HepG2 (cell line): Measurements from ENCODE around the gene EBF3. TPM values are rescaled to one million over a fixed set of nuclear protein-coding genes. Genes with fewer than 3 reads are reported as not detected.

ENCODE experiments used
- ATAC-seq: fragments of 200-7000 bp; cut with Tn5 transposase; 3 replicates; pipeline ENCODE4 v1.9.1; 2020; ENCODE audit warnings: mild to moderate bottlenecking, moderate library complexity
- BruUV-seq: library from RNA; stranded (reverse); fragments of 400-500 nt; replicated peaks from 2 replicates; lab custom pipeline; 2021; lab: Mats Ljungman, UMichigan
- CTCF ChIA-PET: fragments of 300-600 bp; formaldehyde crosslinking; extraction: SDS; loops from one replicate; lab custom pipeline; 2021; ENCODE audit warnings: low total read pairs, inconsistent platforms, low intra/inter-chr PET ratio; lab: Yijun Ruan, JAX
- POLR2A ChIA-PET: fragments of 350-600 bp; sonication (Branson Sonifier 250); formaldehyde crosslinking; loops from one replicate; lab custom pipeline; 2020; ENCODE audit warnings: antibody characterized with exemption, inconsistent platforms; lab: Yijun Ruan, JAX
- DNase-seq: peaks from one replicate; pipeline ENCODE4 v3.0.0-alpha.2; 2015; ENCODE audit warnings: low spot score
- FAIRE-seq: peaks from 3 replicates; lab custom pipeline; 2011; peaks lifted over from hg19 to GRCh38; lab: Jason Lieb, UNC
- H2AFZ ChIP-seq: one replicate; pipeline ENCODE4 v1.6.1; 2011; ENCODE audit warnings: low read length, inconsistent platforms
- H3K27ac ChIP-seq: fragments of 300-600 bp; 3 replicates; pipeline ENCODE4 v1.8.0; 2011; ENCODE audit warnings: mixed run types, mild to moderate bottlenecking, mixed read lengths, low read length, inconsistent platforms; ENCODE audit not compliant: insufficient read depth; ENCODE audit errors: extremely low read length
- H3K27me3 ChIP-seq, 2 experiments: fragments of 200-600 bp in 1 of 2; 2 replicates in 1 of 2; 3 replicates in 1 of 2; pipeline versions ENCODE4 v1.6.0 to v1.8.0; 2011; ENCODE audit warnings: low read length in 2 of 2, mild to moderate bottlenecking in 2 of 2, moderate library complexity in 2 of 2, inconsistent platforms in 1 of 2; ENCODE audit not compliant: insufficient read depth in 2 of 2, control insufficient read depth in 1 of 2
- H3K36me3 ChIP-seq, 2 experiments: fragments of 200-600 bp in 1 of 2; replicated peaks in 1 of 2; 2 replicates in 1 of 2; 3 replicates in 1 of 2; pipeline versions ENCODE4 v1.5.1 to v1.8.0; 2011; ENCODE audit warnings: low read length in 2 of 2, inconsistent platforms in 1 of 2; ENCODE audit not compliant: insufficient read depth in 2 of 2, control insufficient read depth in 1 of 2
- H3K4me1 ChIP-seq: 2 replicates; pipeline ENCODE4 v1.5.1; 2012; ENCODE audit warnings: low read length, inconsistent platforms; ENCODE audit not compliant: insufficient read depth
- H3K4me2 ChIP-seq: 2 replicates; pipeline ENCODE4 v1.6.0; 2011; ENCODE audit warnings: low read depth, low read length, inconsistent platforms
- H3K4me3 ChIP-seq, 3 experiments: fragments of 200-600 bp in 1 of 3; sonication (generic), shearing (Covaris generic) in 1 of 3; replicated peaks in 1 of 3; 2 replicates each; pipeline ENCODE4 v1.5.1; 2011 to 2016; ENCODE audit warnings: low read length in 3 of 3, inconsistent platforms in 2 of 3, low read depth in 2 of 3, mild to moderate bottlenecking in 2 of 3, control low read depth in 1 of 3, mixed read lengths in 1 of 3; ENCODE audit not compliant: insufficient read depth in 1 of 3
- H3K79me2 ChIP-seq: one replicate; pipeline ENCODE4 v1.6.1; 2011; ENCODE audit warnings: low read length, inconsistent platforms; ENCODE audit not compliant: insufficient read depth
- H3K9ac ChIP-seq: 2 replicates; pipeline ENCODE4 v1.6.0; 2011; ENCODE audit warnings: mild to moderate bottlenecking, low read depth, low read length, inconsistent platforms; ENCODE audit not compliant: insufficient read depth
- H3K9me3 ChIP-seq: 2 replicates; pipeline ENCODE4 v1.5.1; 2012; ENCODE audit warnings: mild to moderate bottlenecking, low read length
- H4K20me1 ChIP-seq: 2 replicates; pipeline ENCODE4 v1.6.0; 2011; ENCODE audit warnings: inconsistent platforms, mild to moderate bottlenecking, low read length, moderate library complexity; ENCODE audit not compliant: insufficient read depth
- ATF5 ChIP-seq: sonication (generic); formaldehyde crosslinking; IDR thresholded peaks from 2 replicates; pipeline ENCODE4 v1.4.0; 2020; ENCODE audit warnings: mild to moderate bottlenecking, low read depth, missing genetic modification reagents
- CBX1 ChIP-seq: IDR thresholded peaks from one replicate; pipeline ENCODE4 v1.6.1; 2016; ENCODE audit warnings: antibody characterized with exemption, low read depth
- FIP1L1 ChIP-seq: fragments of 200-400 bp; formaldehyde crosslinking; IDR thresholded peaks from 2 replicates; pipeline ENCODE4 v1.6.1; 2018; ENCODE audit warnings: low read depth, mild to moderate bottlenecking, low read length, moderate library complexity, borderline replicate concordance; ENCODE audit not compliant: insufficient read depth
- HNF4A ChIP-seq: sonication (generic); formaldehyde crosslinking; IDR thresholded peaks from 2 replicates; pipeline ENCODE4 v1.4.0; 2020; ENCODE audit warnings: missing genetic modification reagents
- HNRNPUL1 ChIP-seq: fragments of 200-400 bp; formaldehyde crosslinking; IDR thresholded peaks from 2 replicates; pipeline ENCODE4 v1.6.1; 2017; ENCODE audit warnings: low read depth, mild to moderate bottlenecking, low read length, moderate library complexity
- IRX3 ChIP-seq: sonication (generic); formaldehyde crosslinking; IDR thresholded peaks from 2 replicates; pipeline ENCODE4 v1.8.1; 2023; ENCODE audit warnings: mild to moderate bottlenecking, low read depth, missing genetic modification reagents, borderline replicate concordance
- LRRFIP1 ChIP-seq: sonication (generic); formaldehyde crosslinking; conservative IDR thresholded peaks from 2 replicates; pipeline ENCODE4 v1.4.0; 2020; ENCODE audit warnings: missing genetic modification reagents
- MAF1 ChIP-seq: sonication (generic); formaldehyde crosslinking; IDR thresholded peaks from 2 replicates; pipeline ENCODE4 v1.5.0; 2020; ENCODE audit warnings: missing genetic modification reagents, borderline replicate concordance
- SMC3 ChIP-seq: IDR thresholded peaks from 2 replicates; pipeline ENCODE4 v1.6.1; 2011; ENCODE audit warnings: low read length, improper control_type of control experiment
- SMYD3 ChIP-seq: sonication (generic); formaldehyde crosslinking; IDR thresholded peaks from 2 replicates; pipeline ENCODE4 v1.8.1; 2023; ENCODE audit warnings: mild to moderate bottlenecking, missing genetic modification reagents
- ZNF460 ChIP-seq: sonication (generic); formaldehyde crosslinking; IDR thresholded peaks from 2 replicates; pipeline ENCODE4 v1.5.1; 2020; ENCODE audit warnings: missing genetic modification reagents, mild to moderate bottlenecking, borderline replicate concordance
- ZNF660 ChIP-seq: sonication (generic); formaldehyde crosslinking; IDR thresholded peaks from 2 replicates; pipeline ENCODE4 v1.5.1; 2020; ENCODE audit warnings: mild to moderate bottlenecking, low read depth, missing genetic modification reagents, borderline replicate concordance
- WGBS: methylation state at CpG from one replicate; pipeline ENCODE4 v1.1.6; 2017; ENCODE audit warnings: low lambda C conversion rate; 5-methylcytosine and 5-hydroxymethylcytosine counted together
- in situ Hi-C: cut with HindIII; loops from 2 replicates; pipeline ENCODE4 v1.10.0; 2017; ENCODE audit warnings: low pct_unique_long_range_greater_than_20kb; ENCODE audit not compliant: extremely low pct_ligation_motif_present
- intact Hi-C: fragments of 100-400 bp; cut with micrococcal nuclease; formaldehyde crosslinking; loops from one replicate; pipeline ENCODE4 v1.10.0; 2022; ENCODE audit not compliant: unreplicated experiment
- polyA plus RNA-seq, 8 experiments: library from polyadenylated mRNA; depleted of rRNA in 3 of 8; stranded (reverse) in 7 of 8; unstranded in 1 of 8; fragments of >200 nt; fragmentation: Illumina TruSeq in 4 of 8; extraction: Trizol in 4 of 8; gene quantifications; 2 replicates each; pipeline versions ENCODE4 v1.2.1 to v1.2.3, GENCODE V29; 2011 to 2016; ENCODE audit warnings: low read depth in 4 of 8, missing spikeins in 1 of 8, mixed read lengths in 1 of 8; ENCODE audit not compliant: insufficient read depth in 1 of 8
- total RNA-seq, 5 experiments: library from RNA; depleted of rRNA; stranded (reverse); fragments of >200 nt; fragmentation: Illumina TruSeq; extraction: Trizol; gene quantifications; 2 replicates each; pipeline ENCODE4 v1.2.3, GENCODE V29; 2016; ENCODE audit warnings: low read depth in 1 of 5

Gene EBF3
- total and polyA plus RNA-seq, 2 of the 13 experiments (the other 11 are each of a cell fraction or from before 2014, with no cell fraction given) = not detected

GRCh38 chr10:129899276-129900130 lies 64.6 kb downstream of the EBF3 start:
- no peak overlapping the region for H3K4me3 ChIP-seq
- H2AFZ ChIP-seq = no peak overlapping the region
- no peaks in the 10 kb centered on the region for H3K79me2 ChIP-seq
- H3K4me1 ChIP-seq = no peaks in the 10 kb centered on the region
- peaks cover 4 to 44% of the 10 kb centered on the region in 2 experiments; a peak in 4 of 5 replicates for H3K27me3 ChIP-seq
- H3K27ac ChIP-seq = no peak overlapping the region
- BruUV-seq = no TSS peak
- 32% methylated on average over 15 of the region's 22 CpGs for WGBS
- no peaks in the 10 kb centered on the region for H3K9me3 ChIP-seq
- ATAC-seq = no peak
- POLR2A ChIA-PET = no interaction called here
- no peak overlapping the region for H3K4me2 ChIP-seq
- DNase-seq = no peak
- H3K9ac ChIP-seq = no peak overlapping the region
- H4K20me1 ChIP-seq = no peaks in the 10 kb centered on the region
- no peaks in the 10 kb centered on the region for H3K36me3 ChIP-seq
- intact Hi-C loops = no loop called here
- CTCF ChIA-PET = no interaction called here
- in situ Hi-C loops = no loop called here
- no peak for FAIRE-seq
- TF ChIP-seq IRX3 (CRISPR knock-in tag) (no peak), CBX1 (no peak), ZNF660 (no peak), ZNF460 (CRISPR knock-in tag) (no peak), FIP1L1 (no peak), SMYD3 (no peak), SMC3 (no peak), HNF4A (CRISPR knock-in tag) (no peak), HNRNPUL1 (no peak), MAF1 (CRISPR knock-in tag) (no peak), LRRFIP1 (CRISPR knock-in tag) (no peak), ATF5 (CRISPR knock-in tag) (no peak)
- TF ChIP-seq, all 625 proteins: peak for 0
